Heart left ventricle (tissue), 16 donors: Measurements from ENCODE around the gene PSMG1. TPM values are rescaled to one million over a fixed set of nuclear protein-coding genes. Genes with fewer than 3 reads are reported as not detected.

Experiments used
- ATAC-seq, 4 donors: fragments of 200-7000 bp; cut with Tn5 transposase; one replicate each; pipeline ENCODE4 v1.9.1; 2020 to 2022; ENCODE audit warnings: moderate library complexity in 4 of 4, mild to moderate bottlenecking in 3 of 4, moderate number of reproducible peaks in 1 of 4
- DNase-seq, 5 donors: peaks; one replicate each; pipeline ENCODE4 v3.0.0-alpha.2; 2020
- H3K27ac ChIP-seq, 12 donors: fragments of 200-600 bp; sonication (generic) in 4 of 12; one replicate each; pipeline versions ENCODE4 v1.5.0 to v1.8.0; 2016 to 2022; ENCODE audit warnings: mild to moderate bottlenecking in 2 of 12
- H3K27me3 ChIP-seq, 9 donors: fragments of 200-600 bp; sonication (generic) in 2 of 9; one replicate each; pipeline versions ENCODE4 v1.5.1 to v1.8.0; 2016 to 2022; ENCODE audit warnings: mild to moderate bottlenecking in 3 of 9
- H3K36me3 ChIP-seq, 9 donors: fragments of 200-600 bp; sonication (generic) in 2 of 9; one replicate each; pipeline versions ENCODE4 v1.5.0 to v1.8.0; 2018 to 2022; ENCODE audit warnings: mild to moderate bottlenecking in 2 of 9
- H3K4me1 ChIP-seq, 12 donors: fragments of 200-600 bp; sonication (generic) in 4 of 12; one replicate each; pipeline versions ENCODE4 v1.5.0 to v1.8.0; 2016 to 2022; ENCODE audit warnings: mild to moderate bottlenecking in 3 of 12
- H3K4me3 ChIP-seq, 12 donors: fragments of 200-600 bp; sonication (generic) in 4 of 12; one replicate each; pipeline versions ENCODE4 v1.5.0 to v1.8.0; 2017 to 2022; ENCODE audit warnings: mild to moderate bottlenecking in 9 of 12, moderate library complexity in 4 of 12
- H3K9me3 ChIP-seq, 12 donors: fragments of 200-600 bp; sonication (generic) in 4 of 12; one replicate each; pipeline versions ENCODE4 v1.5.0 to v1.8.0; 2016 to 2022; ENCODE audit warnings: mild to moderate bottlenecking in 1 of 12
- CTCF ChIP-seq, 12 donors: fragments of 200-600 bp; sonication (generic) in 4 of 12; IDR thresholded peaks; one replicate each; pipeline versions ENCODE4 v1.5.0 to v1.8.0; 2018 to 2022; ENCODE audit warnings: antibody characterized with exemption in 12 of 12, mild to moderate bottlenecking in 5 of 12
- POLR2A ChIP-seq, 2 donors: fragments of 450-650 bp; IDR thresholded peaks; one replicate each; pipeline ENCODE4 v1.6.1; 2017; ENCODE audit warnings: antibody characterized with exemption in 2 of 2, mild to moderate bottlenecking in 2 of 2, moderate library complexity in 2 of 2
- WGBS, 4 donors: extraction: QIAGEN DNeasy Blood & Tissue Kit in 2 of 4; methylation state at CpG; one replicate each; pipeline versions ENCODE4 v1.1.5 to v1.1.7; 2013 to 2018; 5-methylcytosine and 5-hydroxymethylcytosine counted together
- intact Hi-C, 10 donors: fragments of 100-400 bp; cut with DNase I; formaldehyde crosslinking; loops; one replicate each; pipeline versions ENCODE4 v1.11.1 to v1.14.2; 2022
- polyA plus RNA-seq, 2 donors: library from polyadenylated mRNA; stranded (reverse); fragments of 200-250 nt; gene quantifications; one replicate each; pipeline ENCODE4 v1.2.3, GENCODE V29; 2013
- total RNA-seq, 9 donors: library from RNA; depleted of rRNA in 2 of 9; stranded (reverse); fragments of >200 nt in 2 of 9; fragmentation: NEBNext Ultra II Directional in 3 of 9; extraction: Animal tissue kit (Norgen Biotek cat#: 25700) in 3 of 9; gene quantifications; one replicate each; pipeline versions ENCODE4 v1.1.0 to v1.2.4, GENCODE V29; 2016 to 2023
- donor health status: ischemic (EF 13 %, LVEDD 7.1; RV severe dilation, severe dysfunction).
- donor health status: healthy with polysubstance abuse.
- donor health status: DM: no; HTN: yes; CAD: no.
- donor health status: DM: no; HTN: no; CAD: no.
- donor health status: ischemic (EF 25% LVEDD 6.9; RV normal size, moderate dysfunction).
- donor health status: ischemic (EF 25% LVEDD 5.7; RV mildly dilated, moderate dysfunction).
- donor health status: healthy.
- donor health status: DM: yes; HTN: yes; CAD: no.
- donor health status: ischemic (EF 35%, LVEDD 5.7; RV mildly dilated, moderate dysfunction).
- donor health status: nonischemic (EF 11% LVEDD 7.7; RV severe dilation, severe dysfunction).
- donor health status: DM: yes; HTN: yes; CAD: no.
- donor health status: PGD.
- donor health status: ischemic (EF 29% LVEDD 5.4; RV normal size, mild dysfunction).
- donor health status: nonischemic (EF 23%, LVEDD 6.1; RV moderate dilation, normal function).

PSMG1 gene
- total and polyA plus RNA-seq, 11 donors = 12.0 to 35.2 (median 26.7) TPM

DNA sequence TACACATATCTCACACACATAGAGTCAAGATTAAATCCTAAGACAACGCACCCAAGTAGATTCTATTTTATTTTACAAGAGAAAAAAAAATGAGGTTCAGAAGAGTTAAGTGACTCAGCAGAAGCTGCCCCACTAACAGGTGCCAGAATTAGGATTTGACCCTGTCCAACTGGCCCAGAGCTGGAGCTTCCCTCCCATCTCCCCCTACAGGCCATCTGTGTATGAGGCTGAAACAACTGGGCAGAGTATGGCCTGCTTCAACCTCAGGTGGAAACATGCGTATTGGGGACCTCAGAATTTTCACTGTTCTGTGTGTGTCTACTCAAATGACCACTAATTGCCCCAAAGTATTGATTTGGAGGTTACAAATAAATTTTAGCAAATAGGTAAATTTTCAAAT lies 29.9 kb downstream of the PSMG1 start:
- no peak for DNase-seq
- H3K36me3 ChIP-seq = no peaks in the 10 kb centered on the region
- 92 to 98% (median 95%) methylated on average over 2 of the region's 2 CpGs for WGBS, 4 donors
- no peak overlapping the region for H3K27ac ChIP-seq
- intact Hi-C loops = no loop called here
- peak in 9 of 12 donors; percentile 10 to 50 (median 24) for TF ChIP-seq CTCF (IDR thresholded peaks at IDR 0.05)
- TF ChIP-seq POLR2A (IDR thresholded peaks at IDR 0.05) = no peak
- no peaks in the 10 kb centered on the region for H3K4me1 ChIP-seq
- H3K9me3 ChIP-seq = no peaks in the 10 kb centered on the region
- ATAC-seq = peak in 2 of 4 donors; percentile 50 to 56
- H3K4me3 ChIP-seq = no peak overlapping the region
- no peaks in the 10 kb centered on the region for H3K27me3 ChIP-seq

DNA sequence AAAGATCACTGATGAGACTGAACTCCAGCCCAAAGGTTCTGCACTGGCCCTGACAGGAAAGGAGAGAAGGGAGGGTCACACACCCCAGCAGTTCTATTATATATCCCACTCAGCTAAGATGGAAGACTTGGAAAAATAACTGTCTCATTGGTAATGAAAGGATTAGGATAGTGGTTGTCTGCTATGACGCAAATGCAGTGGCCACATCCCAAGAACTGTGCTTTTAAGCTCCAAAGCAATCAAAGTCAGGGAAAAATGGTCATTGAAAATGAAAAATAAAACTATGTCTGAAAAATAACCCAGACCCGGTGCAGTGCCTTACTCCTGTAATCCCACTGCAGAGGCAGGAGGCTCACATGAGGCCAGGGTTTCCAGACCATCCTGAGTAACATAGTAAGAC lies 31.0 kb downstream of the PSMG1 start:
- TF ChIP-seq CTCF (IDR thresholded peaks at IDR 0.05) = no peak
- no peak for TF ChIP-seq POLR2A (IDR thresholded peaks at IDR 0.05)
- ATAC-seq (no peak), DNase-seq (no peak)
- no peaks in the 10 kb centered on the region for H3K4me1 ChIP-seq
- no peak overlapping the region for H3K27ac ChIP-seq
- H3K36me3 ChIP-seq = no peaks in the 10 kb centered on the region
- 95 to 98% (median 97%) methylated on average over 2 of the region's 2 CpGs for WGBS, 4 donors
- no peaks in the 10 kb centered on the region for H3K9me3 ChIP-seq
- intact Hi-C loops = no loop called here
- H3K27me3 ChIP-seq = no peaks in the 10 kb centered on the region
- H3K4me3 ChIP-seq = no peak overlapping the region

- Histone ChIP-seq H3K4me3 (no peak overlapping the region), H3K27me3 (no peaks in the 10 kb centered on the region), H3K4me1 (no peaks in the 10 kb centered on the region), H3K36me3 (no peaks in the 10 kb centered on the region), H3K9me3 (peaks cover 0 to 7% (median 0%) of the 10 kb centered on the region in 12 donors), H3K27ac (no peak overlapping the region)
- no peak for ATAC-seq
- no peak for DNase-seq
- intact Hi-C loops = no loop called here
- no peak for TF ChIP-seq POLR2A (IDR thresholded peaks at IDR 0.05)
These were observed 32.4 kb downstream of the PSMG1 start for GRCh38 chr21:39150877-39151276.

DNA sequence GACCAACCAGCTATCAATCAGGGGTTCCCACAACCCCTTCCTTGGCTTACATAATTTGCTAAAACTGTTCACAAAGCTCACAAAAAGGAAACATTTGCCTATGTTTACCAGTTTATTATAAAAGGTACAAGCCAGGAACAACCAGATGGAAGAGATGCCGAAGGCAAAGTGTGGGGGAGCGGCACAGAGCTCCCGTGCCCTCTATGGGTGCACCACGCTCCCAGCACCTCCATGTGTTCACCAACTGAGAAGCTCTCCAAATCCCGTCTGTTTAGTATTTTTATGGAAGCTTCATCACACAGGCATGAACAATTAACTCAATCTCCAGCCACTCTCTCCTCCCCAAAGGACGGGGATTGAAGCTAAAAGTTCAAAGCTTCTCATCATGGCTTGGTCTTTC lies 32.9 kb downstream of the PSMG1 start:
- Histone ChIP-seq H3K4me1 (no peaks in the 10 kb centered on the region), H3K27ac (no peak overlapping the region), H3K36me3 (no peaks in the 10 kb centered on the region), H3K9me3 (peaks cover 0 to 11% (median 0%) of the 10 kb centered on the region in 12 donors), H3K27me3 (no peaks in the 10 kb centered on the region), H3K4me3 (no peak overlapping the region)
- DNase-seq (no peak), ATAC-seq (no peak)
- WGBS, 4 donors = 94 to 98% (median 95%) methylated on average over 6 of the region's 6 CpGs
- intact Hi-C loops = no loop called here
- no peak for TF ChIP-seq POLR2A (IDR thresholded peaks at IDR 0.05)
- TF ChIP-seq CTCF (IDR thresholded peaks at IDR 0.05) = no peak

DNA sequence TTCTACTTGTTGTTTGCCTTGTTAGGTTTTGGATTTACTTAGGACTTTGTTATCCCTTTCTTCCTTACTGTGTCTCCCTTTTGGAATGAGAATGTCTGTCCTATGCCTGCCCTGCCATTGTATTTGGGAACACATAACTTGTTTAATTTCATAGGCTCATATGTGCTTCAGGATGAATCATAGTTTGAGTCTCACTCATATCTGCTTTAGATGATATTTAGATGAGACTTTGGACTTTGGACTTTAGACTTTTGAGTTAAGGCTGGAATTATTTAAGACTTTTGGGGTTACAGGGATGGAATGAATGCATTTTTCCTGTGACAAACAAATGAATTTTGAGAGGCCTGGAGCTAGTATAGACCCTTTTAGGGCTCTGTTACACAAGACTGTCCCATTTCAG lies 33.4 kb downstream of the PSMG1 start:
- H3K27me3 ChIP-seq = no peaks in the 10 kb centered on the region
- ATAC-seq = no peak
- no peak overlapping the region for H3K4me3 ChIP-seq
- intact Hi-C loops = no loop called here
- H3K4me1 ChIP-seq = no peaks in the 10 kb centered on the region
- no peak for TF ChIP-seq POLR2A (IDR thresholded peaks at IDR 0.05)
- no peak for TF ChIP-seq CTCF (IDR thresholded peaks at IDR 0.05)
- no peak for DNase-seq
- no peaks in the 10 kb centered on the region for H3K36me3 ChIP-seq
- peaks cover 0 to 15% (median 0%) of the 10 kb centered on the region in 12 donors for H3K9me3 ChIP-seq
- H3K27ac ChIP-seq = no peak overlapping the region
